T47D (cell line): Measurements from ENCODE around the gene CC2D2B.
"Not testable (repeated sequence)": the region's sequence is repeated elsewhere in the genome, so short reads cannot be mapped to it uniquely, and the experiment has no call there.

ENCODE experiments used
- DNase-seq, 2 experiments: peaks; one replicate each; pipeline versions ENCODE4 v3.0.0 to v3.0.0-alpha.2; 2011 to 2012; ENCODE audit warnings: low read depth in 1 of 2, low spot score in 1 of 2
- JUND ChIP-seq: IDR thresholded peaks from 2 replicates; pipeline ENCODE4 v1.6.1; 2012; ENCODE audit warnings: low read depth
- in situ Hi-C: cut with HindIII; loops from 2 replicates; pipeline ENCODE4 v1.10.0; 2016; ENCODE audit warnings: low sequenced_read_pairs, low pct_unique_long_range_greater_than_20kb

The CC2D2B gene

DNA sequence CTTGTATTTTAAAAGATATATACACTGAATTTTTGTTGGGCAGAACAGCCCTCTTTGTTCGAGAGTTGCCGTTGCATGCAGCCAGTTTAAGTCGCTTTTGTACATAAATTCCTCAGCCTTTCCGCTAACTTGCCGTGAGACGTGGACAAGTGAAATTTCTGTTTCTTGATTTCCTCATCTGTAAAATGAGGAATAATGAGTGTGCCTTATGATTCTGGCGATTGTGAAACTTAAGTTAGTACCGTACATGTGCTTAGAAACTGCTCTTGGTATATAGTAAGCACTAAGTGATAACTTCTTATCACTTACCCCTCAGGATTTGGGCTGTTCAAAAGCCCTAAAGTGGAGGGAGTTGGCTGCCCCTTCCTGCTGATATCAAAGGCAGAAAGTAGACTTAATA, 137.0 kb downstream of the CC2D2B start:
- no peak for DNase-seq
- in situ Hi-C loops, result no loop called here
- no peak for TF ChIP-seq JUND

DNA sequence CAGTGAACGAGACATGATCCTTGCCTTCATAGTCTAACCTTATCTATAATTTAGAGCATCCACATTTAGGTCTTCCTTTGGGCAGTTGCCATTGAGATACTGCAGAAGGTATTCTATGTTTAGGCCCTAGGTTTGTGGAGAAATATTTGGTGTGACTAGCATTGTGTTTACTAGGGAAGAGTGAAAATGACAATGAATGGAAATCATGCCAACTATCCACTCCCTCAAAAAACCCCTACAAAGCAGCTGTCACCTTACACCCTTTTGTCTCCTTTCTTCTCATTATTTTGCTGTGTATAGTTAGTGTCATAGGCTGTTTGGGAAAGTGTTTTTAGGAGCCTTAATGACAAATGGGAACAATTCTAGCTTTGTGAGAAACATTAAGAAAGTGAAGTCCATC, 138.8 kb downstream of the CC2D2B start:
- TF ChIP-seq JUND, result no peak
- DNase-seq, result no peak
- in situ Hi-C loops, result no loop called here

DNA sequence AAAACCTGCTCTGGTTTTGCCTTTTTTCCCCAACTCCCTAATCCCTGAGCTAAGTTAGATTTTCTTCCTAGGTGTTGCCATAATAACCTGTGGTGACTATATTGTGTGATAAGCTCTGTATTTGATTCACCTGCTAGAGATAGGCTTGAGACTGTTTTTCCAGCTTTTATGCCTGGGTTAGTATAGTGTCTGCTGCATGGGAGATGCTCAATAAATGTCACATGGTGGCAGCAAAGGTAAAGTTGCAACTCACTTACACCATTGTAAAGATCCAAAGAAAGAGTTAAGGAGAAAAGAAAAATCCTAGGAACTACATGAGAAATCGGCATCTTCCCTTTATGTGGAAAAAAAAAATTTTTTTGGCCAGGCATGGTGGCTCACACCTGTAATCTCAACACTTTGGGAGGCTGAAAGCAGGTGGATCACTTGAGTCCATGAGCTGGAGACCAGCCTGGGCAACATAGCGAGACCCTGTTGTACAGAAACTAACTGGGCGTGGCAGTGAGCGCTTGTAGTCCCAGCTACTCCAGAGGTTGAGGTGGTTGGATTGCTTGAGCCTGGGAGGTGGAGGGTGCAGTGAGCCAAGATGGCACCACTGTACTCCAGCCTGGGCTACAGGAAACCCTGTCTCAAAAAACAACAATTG, 139.4 kb downstream of the CC2D2B start:
- in situ Hi-C loops, result no loop called here
- TF ChIP-seq JUND, result no peak
- peak; percentile 53 to 63 for DNase-seq

DNA sequence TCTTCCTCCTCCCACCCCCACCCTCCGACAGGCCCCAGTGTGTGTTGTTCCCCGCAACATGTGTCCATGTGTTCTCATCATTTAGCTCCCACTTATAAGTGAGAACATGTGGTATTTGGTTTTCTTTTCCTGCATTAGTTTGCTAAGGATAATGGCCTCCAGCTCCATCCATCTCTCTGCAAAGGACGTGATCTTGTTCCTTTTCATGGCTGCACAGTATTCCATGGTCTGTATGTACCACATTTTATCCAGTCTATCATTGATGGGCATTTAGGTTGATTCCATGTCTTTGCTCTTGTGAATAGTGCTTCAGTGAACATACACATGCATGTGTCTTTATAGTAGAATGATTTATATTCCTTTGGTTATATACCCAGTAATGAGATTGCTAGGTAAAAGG, 140.2 kb downstream of the CC2D2B start:
- DNase-seq, in situ Hi-C loops: not testable (repeated sequence)

DNA sequence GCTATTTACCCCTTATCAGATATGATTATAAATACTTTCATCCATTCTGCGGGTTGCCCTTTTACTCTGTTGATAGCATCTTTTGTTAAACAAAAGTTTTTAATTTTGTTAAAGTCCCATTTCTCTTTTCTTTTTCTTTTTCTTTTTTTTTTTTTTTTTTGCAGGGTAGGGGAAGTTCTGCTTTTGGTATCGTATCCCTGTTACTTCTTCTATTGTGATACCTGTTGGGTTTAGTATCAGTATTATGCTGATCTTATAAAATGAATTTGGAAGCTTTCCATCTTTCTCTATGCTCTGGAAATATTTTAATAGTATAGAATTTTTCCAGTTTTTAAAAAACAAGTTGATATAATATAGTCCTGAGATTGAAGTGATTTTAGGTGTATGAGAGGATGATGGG, 141.6 kb downstream of the CC2D2B start:
- in situ Hi-C loops, result no loop called here

DNA sequence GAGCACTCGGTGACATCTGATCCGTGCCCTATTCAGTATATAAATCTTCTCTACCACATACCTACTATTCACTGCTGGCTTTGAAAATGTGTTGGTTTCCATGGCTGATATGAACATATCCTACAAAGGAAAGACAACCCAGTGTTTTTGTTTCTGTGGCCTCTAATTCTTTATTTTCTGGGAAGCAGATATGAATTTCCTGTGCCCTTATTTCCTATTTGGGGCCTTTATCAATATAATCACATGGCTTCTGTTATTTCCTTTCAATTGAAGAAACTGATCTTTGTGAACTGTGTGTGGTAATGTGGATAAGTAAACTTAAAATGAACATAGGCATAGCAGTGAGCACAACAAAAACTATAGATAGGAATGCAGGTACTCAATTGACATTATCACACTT, 146.2 kb downstream of the CC2D2B start:
- in situ Hi-C loops, result no loop called here
- no peak for TF ChIP-seq JUND
- DNase-seq, result no peak

More for the DNA sequence above, 141.6 kb downstream of the CC2D2B start:
- no peak for TF ChIP-seq JUND
- no peak for DNase-seq

DNA sequence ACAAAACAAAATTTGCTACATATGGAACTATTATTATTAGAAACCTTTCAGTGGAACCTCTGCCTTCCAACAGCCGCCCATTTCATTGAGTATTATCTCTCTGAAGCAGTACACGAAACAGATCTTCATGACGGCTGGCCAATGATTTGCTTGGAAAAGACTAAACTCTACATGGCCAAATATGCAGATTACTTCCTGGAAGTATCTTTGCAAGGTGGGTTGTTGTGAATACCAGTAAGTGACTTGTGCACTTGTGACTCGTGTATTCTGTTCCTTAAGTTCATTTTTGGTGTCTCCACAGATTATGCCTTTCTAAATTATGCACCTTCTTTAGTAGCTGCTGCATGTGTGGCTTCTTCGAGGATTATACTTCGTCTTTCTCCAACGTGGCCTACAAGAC, 149.0 kb downstream of the CC2D2B start:
- DNase-seq, result no peak
- in situ Hi-C loops, result no loop called here
- TF ChIP-seq JUND, result no peak

DNA sequence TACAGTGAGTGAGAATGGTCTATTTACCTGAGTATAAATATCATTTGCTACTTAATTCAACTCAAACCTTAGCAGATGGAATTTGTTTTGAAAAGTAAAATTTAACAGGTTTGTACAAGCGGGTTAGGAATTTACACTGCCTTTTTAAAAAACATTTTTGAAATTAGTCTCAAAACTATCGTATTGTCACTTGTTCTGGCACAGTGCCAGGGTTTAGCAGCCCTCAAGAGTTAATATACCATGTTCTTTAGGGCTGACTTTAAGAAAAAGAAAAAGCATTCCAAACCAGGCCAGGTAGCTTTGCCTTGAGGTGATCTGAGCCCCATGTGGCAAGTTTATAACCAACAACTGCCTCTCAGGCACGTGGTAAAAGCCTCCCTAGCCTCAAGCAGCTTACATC, 153.5 kb downstream of the CC2D2B start:
- DNase-seq, result no peak
- TF ChIP-seq JUND, result no peak
- in situ Hi-C loops, result no loop called here

DNA sequence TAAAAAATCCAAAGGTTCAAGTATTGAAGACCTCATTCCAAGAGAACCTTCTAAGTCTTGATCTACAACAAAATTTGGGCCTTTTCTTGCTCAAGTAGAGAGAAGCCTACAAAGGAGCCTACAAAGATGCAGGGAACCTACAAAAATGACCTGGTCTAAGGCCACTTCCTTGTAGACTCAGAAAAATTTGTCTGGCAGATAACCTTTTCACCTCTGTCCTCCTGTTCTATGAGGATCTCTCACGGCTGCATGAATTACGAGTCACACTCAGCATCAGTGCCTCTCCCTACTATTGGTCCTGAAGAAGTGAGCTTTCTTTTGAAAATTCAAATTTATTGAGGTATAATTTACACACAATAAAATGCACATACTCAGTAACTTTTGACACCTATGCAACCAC, 164.9 kb downstream of the CC2D2B start:
- no peak for DNase-seq
- in situ Hi-C loops, result no loop called here
- TF ChIP-seq JUND, result no peak

DNA sequence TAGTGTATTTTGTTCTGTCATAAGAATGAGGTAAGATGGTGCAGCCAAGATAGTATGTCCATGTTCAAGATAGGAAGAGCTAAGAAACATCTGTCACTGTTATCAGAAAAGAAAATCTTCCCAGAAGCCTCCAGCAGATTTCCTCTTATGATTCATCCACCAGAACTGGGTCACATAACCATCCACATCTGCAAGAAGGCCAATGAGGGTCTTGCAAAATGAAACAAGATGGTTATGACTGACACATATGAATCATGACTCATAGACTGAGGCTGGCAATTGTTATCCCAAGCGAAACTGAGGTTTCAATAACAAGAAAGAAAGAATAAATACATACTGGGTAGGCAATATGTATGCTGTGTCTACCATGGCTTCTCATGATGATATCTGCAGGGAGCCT, 165.9 kb downstream of the CC2D2B start:
- TF ChIP-seq JUND, result no peak
- no peak for DNase-seq
- in situ Hi-C loops, result no loop called here

DNA sequence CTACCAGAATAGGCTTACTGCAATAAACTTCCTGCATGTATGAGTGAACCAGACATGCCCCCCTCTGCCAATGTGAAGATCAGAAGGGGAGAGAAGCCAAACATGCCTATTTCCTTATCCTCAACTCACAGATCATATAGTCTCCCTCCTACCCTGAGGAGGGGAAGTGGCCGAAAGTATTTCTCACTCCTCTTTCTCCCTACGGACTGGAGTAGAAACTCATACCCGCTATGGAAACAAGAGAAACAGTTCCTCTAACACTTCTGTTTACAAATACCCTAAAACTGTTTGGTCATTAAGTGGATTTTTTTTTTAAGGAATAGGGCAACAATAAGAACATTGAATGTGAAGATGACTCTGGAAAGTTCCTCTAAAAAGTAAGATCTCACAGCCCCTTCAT, 167.0 kb downstream of the CC2D2B start:
- no peak for TF ChIP-seq JUND
- DNase-seq, result no peak
- in situ Hi-C loops, result no loop called here

DNA sequence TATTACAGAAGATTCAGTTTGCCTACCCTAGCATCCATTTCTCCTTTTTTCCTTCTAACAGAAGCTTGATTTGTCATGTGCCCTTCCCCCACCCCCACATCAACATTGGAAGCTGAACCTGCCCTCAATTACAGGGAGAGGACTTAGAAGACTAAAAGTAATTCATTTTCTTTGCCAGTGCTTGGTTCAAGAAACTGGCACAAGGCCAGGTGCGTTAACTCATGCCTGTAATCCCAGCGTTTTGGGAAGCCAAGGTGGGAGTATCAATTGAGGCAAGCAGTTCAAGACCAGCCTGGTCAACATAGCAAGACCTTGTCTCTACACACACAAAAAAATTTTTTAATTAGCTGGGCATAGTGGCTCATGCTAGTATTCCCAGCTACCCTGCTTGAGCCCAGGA, 168.2 kb downstream of the CC2D2B start:
- in situ Hi-C loops, result no loop called here
- TF ChIP-seq JUND, result no peak
- no peak for DNase-seq

DNA sequence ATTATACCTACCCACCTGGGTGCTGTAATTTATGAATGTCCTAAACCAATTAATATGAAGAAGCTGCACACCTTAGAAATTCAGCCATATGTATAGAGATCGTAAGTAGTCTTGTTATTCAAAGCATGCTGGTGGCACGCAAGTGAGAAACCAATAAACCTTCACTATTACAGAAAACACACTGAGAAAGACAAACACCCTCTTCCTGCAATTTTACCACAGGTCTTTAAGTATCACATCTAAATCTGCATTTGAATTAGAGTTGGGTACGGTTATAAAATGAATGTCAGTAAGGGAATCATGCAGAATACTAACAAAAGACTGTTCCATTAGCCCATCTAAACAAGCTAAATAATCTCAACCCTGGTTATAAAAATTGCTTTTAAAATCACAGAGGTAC, 169.4 kb downstream of the CC2D2B start:
- TF ChIP-seq JUND, result no peak
- in situ Hi-C loops, result no loop called here

DNA sequence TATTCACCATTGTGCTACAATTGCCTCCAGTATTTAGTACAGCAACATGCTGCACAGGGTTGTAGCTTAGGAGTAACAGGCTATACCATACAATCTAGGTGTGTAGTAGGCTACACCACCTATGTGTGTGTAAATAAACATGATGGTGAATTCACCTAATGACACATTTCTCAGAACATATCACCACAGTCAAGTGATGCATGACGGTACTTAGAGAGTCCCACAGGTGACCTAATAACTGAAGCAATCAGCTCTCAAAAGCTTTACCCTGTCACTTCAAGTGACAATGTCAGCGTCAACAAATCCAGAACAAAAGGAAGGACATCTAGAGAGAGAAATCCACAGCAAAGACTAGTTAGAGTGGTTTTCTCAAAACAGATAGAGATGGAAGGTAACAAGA, 174.4 kb downstream of the CC2D2B start:
- no peak for TF ChIP-seq JUND
- no peak for DNase-seq
- in situ Hi-C loops, result no loop called here

More for the DNA sequence above, 169.4 kb downstream of the CC2D2B start:
- DNase-seq, result no peak
